GM12892 (cell line): ENCODE measurements around the gene STON1.

Experiments used
- POLR2A ChIP-seq: IDR thresholded peaks from 2 replicates; pipeline ENCODE4 v1.6.1; 2011; ENCODE audit warnings: low read depth, low read length, control low read depth
- POLR2AphosphoS5 ChIP-seq: IDR thresholded peaks from 2 replicates; pipeline ENCODE4 v1.6.1; 2011; ENCODE audit warnings: low read depth, low read length, control low read depth

- TF ChIP-seq POLR2A (no peak), POLR2AphosphoS5 (no peak)
Observed at GRCh38 chr2:48590017-48590416, 60.1 kb downstream of the STON1 start.
